ENCODE results near the gene TRAPPC10. TPM values are rescaled to one million over a fixed set of nuclear protein-coding genes. Genes with fewer than 3 reads are reported as not detected.

Gene TRAPPC10
- total RNA-seq, 3 donors from 2014 or later (not counting 1 experiment from before 2014, with no cell fraction given) = 187 to 232 (median 213) TPM

DNA sequence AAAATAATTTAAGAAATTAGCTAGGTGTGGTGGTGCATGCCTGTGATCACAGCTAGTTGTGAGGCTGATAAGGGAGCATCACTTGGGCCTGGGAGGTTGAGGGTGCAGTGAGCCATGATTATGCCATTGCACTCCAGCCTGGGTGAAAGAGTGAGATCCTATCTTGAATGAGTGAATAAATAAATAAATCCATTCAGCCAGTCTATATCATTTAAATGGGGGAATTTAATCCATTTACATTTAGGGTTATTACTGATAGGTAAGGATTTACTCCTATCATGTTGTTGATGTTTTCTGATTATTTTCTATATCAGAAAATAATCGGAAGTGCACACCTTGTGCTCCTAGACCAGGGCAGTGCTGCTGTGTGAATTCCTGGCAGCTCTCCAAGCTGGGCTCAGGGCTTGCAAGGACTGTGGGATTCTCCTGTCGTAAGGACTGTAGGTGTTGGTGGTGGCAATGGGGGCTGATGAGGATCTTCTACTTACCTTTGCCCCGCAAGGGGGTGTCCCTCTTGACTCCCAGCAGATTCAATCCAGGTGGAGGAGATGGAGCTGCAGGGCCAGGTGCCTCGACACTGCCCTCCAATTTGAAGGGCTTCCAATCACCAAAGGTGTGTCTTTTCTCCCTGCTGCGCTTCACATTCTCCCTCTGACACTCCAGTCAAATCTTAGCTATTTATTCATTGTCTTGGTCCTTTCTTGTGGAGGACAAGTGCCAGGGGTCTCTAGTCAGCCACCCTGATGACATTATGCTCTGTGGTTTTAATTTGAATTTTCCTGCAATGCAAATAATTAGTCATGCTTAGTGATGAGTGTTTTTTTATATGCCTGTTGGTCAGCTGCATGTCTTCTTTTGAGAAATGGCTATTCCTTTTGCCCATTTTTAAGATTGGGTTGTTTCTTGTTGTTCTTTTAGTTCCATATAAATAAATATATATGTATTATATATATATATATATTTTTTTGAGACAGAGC, 14.1 kb upstream of the TRAPPC10 start:
- H3K27ac Mint-ChIP-seq = no peak overlapping the region
- no peaks in the 10 kb centered on the region for H3K27me3 ChIP-seq (ENCODE audit: control insufficient read depth, insufficient read depth, low read length)
- peaks cover 0 to 2% of the 10 kb centered on the region in 2 donors for H3K27me3 Mint-ChIP-seq (ENCODE audit: low read depth in 2 of 2)
- no peaks in the 10 kb centered on the region for H3K36me3 Mint-ChIP-seq
- H3K4me3 Mint-ChIP-seq = no peak overlapping the region
- H3K4me3 ChIP-seq (ENCODE audit: low read length) = no peak overlapping the region
- DNase-seq = no peak
- TF ChIP-seq, protein P1, sequence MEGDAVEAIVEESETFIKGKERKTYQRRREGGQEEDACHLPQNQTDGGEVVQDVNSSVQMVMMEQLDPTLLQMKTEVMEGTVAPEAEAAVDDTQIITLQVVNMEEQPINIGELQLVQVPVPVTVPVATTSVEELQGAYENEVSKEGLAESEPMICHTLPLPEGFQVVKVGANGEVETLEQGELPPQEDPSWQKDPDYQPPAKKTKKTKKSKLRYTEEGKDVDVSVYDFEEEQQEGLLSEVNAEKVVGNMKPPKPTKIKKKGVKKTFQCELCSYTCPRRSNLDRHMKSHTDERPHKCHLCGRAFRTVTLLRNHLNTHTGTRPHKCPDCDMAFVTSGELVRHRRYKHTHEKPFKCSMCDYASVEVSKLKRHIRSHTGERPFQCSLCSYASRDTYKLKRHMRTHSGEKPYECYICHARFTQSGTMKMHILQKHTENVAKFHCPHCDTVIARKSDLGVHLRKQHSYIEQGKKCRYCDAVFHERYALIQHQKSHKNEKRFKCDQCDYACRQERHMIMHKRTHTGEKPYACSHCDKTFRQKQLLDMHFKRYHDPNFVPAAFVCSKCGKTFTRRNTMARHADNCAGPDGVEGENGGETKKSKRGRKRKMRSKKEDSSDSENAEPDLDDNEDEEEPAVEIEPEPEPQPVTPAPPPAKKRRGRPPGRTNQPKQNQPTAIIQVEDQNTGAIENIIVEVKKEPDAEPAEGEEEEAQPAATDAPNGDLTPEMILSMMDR (IDR thresholded peaks at IDR 0.05) = no peak
- no peaks in the 10 kb centered on the region for H3K4me1 ChIP-seq (ENCODE audit: control insufficient read depth, insufficient read depth, low read length)
- H3K27ac ChIP-seq (ENCODE audit: low read length) = no peak overlapping the region
- no peaks in the 10 kb centered on the region for H3K9me3 Mint-ChIP-seq
- intact Hi-C loops (cut with micrococcal nuclease) = loop anchor here (10.0 kb wide), 1 partner anchor 57 kb away; no protein-coding TSS in a partner anchor
- H3K4me1 Mint-ChIP-seq = no peaks in the 10 kb centered on the region
- WGBS (ENCODE audit: insufficient coverage) = 85% methylated on average over 5 of the region's 5 CpGs
- H3K9me3 ChIP-seq (ENCODE audit: control insufficient read depth, insufficient read depth, low read length) = no peaks in the 10 kb centered on the region
- no peak for ATAC-seq
- no peaks in the 10 kb centered on the region for H3K36me3 ChIP-seq (ENCODE audit: control insufficient read depth, insufficient read depth, low read length)

DNA sequence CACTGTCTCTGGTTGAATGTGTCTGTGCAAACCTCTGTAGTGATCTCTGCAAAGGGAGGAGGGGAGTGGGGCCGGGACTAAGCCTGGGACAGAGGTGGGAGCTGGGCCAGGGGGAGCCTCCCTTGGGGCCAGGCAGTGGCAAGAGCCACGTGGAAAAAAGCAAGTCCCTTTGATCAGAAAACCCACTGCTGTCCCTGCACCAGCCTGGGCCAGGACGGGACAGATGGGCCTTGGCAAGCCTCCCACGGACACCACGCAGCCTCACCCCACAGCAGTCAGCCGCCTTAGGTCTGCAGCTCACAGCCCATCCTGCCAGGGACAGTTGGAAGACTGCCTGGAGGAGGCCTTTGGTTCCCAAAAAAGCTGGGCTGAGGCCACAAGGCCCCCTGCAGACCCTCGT, 11.7 kb upstream of the TRAPPC10 start:
- TF ChIP-seq, protein P1 (IDR thresholded peaks at IDR 0.05) = no peak
- Histone ChIP-seq H3K27me3 (ENCODE audit: control insufficient read depth, insufficient read depth, low read length) (no peaks in the 10 kb centered on the region), H3K36me3 (ENCODE audit: control insufficient read depth, insufficient read depth, low read length) (no peaks in the 10 kb centered on the region), H3K9me3 (ENCODE audit: control insufficient read depth, insufficient read depth, low read length) (no peaks in the 10 kb centered on the region), H3K4me3 (ENCODE audit: low read length) (no peak overlapping the region), H3K27ac (ENCODE audit: low read length) (no peak overlapping the region), H3K4me1 (ENCODE audit: control insufficient read depth, insufficient read depth, low read length) (no peaks in the 10 kb centered on the region)
- Mint-ChIP-seq H3K4me1 (no peaks in the 10 kb centered on the region), H3K27ac (no peak overlapping the region), H3K9me3 (no peaks in the 10 kb centered on the region), H3K27me3 (ENCODE audit: low read depth in 2 of 2) (peaks cover 0 to 2% of the 10 kb centered on the region in 2 donors), H3K4me3 (no peak overlapping the region), H3K36me3 (no peaks in the 10 kb centered on the region)
- ATAC-seq (no peak), DNase-seq (no peak)
- intact Hi-C loops (cut with micrococcal nuclease) = no loop called here
- WGBS (ENCODE audit: insufficient coverage) = 74% methylated on average over 6 of the region's 7 CpGs

DNA sequence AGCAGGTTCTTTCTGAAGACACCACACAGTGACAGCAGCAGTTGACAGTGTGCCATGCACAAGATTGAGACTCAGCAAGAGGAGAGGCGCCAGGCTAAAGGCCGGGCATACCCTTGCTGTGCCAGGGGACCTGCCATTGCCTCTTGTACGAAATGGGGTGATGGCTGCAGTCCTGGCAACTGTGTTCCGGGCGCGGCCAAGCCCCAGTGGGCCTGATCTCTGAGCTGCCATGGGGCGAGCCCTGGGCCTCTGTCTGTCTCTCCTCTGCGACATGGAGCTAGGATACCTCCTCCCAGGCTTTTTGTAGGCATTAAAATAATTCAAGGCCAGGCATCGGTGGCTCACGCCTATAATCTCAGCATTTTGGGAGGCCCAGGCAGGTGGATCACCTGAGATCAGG, 9.6 kb upstream of the TRAPPC10 start:
- Mint-ChIP-seq H3K9me3 (no peaks in the 10 kb centered on the region), H3K4me1 (no peaks in the 10 kb centered on the region), H3K4me3 (no peak overlapping the region), H3K27ac (no peak overlapping the region), H3K27me3 (ENCODE audit: low read depth in 2 of 2) (peaks cover 0 to 2% of the 10 kb centered on the region in 2 donors), H3K36me3 (no peaks in the 10 kb centered on the region)
- H3K36me3 ChIP-seq (ENCODE audit: control insufficient read depth, insufficient read depth, low read length) = no peaks in the 10 kb centered on the region
- no peak for ATAC-seq
- WGBS (ENCODE audit: insufficient coverage) = 91% methylated on average over 10 of the region's 10 CpGs
- intact Hi-C loops (cut with micrococcal nuclease) = no loop called here
- no peak overlapping the region for H3K27ac ChIP-seq (ENCODE audit: low read length)
- no peak for DNase-seq
- no peak overlapping the region for H3K4me3 ChIP-seq (ENCODE audit: low read length)
- TF ChIP-seq, protein P1 (IDR thresholded peaks at IDR 0.05) = no peak
- no peaks in the 10 kb centered on the region for H3K27me3 ChIP-seq (ENCODE audit: control insufficient read depth, insufficient read depth, low read length)
- H3K9me3 ChIP-seq (ENCODE audit: control insufficient read depth, insufficient read depth, low read length) = no peaks in the 10 kb centered on the region
- H3K4me1 ChIP-seq (ENCODE audit: control insufficient read depth, insufficient read depth, low read length) = no peaks in the 10 kb centered on the region
